GM08714 (cell line): ENCODE results near the gene LTBR.

Experiments
- H3K4me3 ChIP-seq: fragments of 200-500 bp; sonication (Bioruptor generic); 2 replicates; pipeline ENCODE4 v1.5.1; 2014; ENCODE audit warnings: mild to moderate bottlenecking, low read length, inconsistent platforms
- ZNF274 ChIP-seq: IDR thresholded peaks from 2 replicates; pipeline ENCODE4 v1.6.1; 2012; ENCODE audit warnings: mild to moderate bottlenecking, low read depth, low read length

LTBR gene

DNA sequence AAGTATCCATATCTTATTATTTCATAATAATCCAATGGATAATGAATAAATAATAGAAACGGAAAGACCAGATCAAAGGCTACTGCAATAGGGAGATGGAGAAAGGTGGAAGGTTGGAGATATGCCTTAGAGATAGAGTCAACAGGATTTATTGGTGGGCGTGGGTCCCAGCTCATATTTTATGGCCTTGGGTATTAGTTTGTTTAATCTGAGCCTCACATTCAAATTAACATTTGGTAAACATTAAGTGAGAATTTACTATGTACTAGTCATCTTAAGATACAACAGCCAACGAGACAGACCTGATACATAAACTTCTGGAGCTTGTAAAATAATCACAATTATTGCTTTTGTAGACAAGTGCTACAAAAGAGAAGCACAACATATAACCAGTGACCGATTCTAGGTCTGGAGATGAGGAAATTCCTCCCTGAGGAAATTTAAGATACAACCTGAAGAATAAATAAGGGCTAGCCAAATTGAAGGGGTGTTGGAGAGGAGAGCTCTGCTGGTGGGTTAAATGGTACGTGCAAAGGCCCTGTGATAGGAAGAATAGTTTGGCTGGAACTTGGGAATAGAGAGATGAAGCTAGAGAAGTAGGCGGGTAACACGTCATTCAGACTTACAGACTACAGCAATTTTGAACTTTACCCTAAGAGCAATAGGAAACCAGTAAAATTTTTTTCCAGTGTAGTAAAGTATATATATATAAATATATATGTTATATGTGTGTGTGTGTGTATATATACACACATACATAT, 16.1 kb downstream of the LTBR start:
- H3K4me3 ChIP-seq, result no peak overlapping the region
- no peak for TF ChIP-seq ZNF274

DNA sequence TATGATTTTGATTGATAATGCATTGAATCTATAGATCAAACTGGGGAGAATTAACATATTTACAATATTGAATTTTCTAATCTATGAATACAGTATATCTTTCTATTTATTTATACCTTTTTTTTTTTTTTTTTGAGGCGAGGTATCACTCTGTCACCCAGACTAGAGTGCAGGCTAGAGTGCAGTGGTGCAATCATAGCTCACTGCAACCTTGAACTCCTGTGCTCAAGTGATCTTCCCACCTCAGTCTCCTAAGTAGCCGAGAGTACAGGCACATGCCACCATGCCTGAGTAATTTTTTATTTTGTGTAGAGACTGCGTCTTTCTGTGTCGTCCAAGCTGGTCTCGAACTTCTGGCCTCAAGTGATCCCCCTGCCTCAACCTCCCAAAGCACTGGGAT, 20.4 kb downstream of the LTBR start:
- H3K4me3 ChIP-seq, result no peak overlapping the region
- TF ChIP-seq ZNF274, result no peak

DNA sequence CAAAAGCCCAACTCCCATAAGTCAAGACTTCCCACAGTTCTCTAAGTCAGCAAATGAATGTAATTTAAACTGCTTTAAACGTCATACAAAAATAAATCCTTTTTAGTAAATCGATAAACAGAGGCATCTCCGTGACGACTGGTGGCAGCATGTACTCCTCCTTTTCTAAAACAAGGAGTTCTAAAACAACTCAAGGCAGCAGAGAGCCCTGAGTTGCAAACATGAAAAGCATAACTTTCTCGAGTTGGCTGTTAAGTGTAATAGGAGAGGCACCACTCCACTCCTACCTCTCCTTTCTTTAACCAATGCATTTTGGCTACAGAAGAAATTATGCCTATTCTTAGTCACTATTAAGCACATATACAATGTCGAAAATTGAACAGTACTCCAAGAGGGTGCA, 22.0 kb downstream of the LTBR start:
- TF ChIP-seq ZNF274, result no peak

DNA sequence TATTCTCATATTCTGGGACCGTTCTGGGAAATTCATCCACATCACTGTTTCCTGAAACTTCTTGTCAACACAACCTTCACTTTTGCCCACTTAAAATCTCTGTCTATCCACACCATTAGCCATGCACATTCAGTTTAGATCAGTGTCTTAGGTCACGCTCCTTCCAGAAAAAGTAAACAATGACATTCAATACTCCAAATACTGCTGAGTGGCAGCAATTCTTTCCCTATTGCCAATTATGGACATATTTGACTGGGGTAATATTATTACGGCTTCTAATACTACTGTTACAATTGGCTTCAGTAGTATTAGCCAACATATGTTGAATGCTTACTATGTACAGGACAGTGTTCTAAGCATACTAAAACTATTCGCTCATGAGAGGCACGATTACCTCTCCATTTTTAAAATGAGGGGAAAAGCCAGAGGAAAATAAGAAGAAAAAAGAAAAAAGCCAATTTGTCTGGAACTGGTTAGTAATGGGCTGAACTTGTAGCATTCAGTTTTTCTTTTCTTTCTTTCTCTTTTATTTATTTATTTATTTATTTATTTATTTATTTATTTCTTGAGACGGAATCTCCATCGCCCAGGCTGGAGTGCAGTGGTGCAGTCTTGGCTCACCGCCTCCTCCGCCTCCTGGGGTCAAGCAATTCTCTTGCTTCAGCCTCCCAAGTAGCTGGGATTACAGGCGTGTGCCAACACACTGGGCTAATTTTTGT, 23.4 kb downstream of the LTBR start:
- no peak for TF ChIP-seq ZNF274
- H3K4me3 ChIP-seq, result no peak overlapping the region

More for the DNA sequence above, 22.0 kb downstream of the LTBR start:
- H3K4me3 ChIP-seq, result no peak overlapping the region

DNA sequence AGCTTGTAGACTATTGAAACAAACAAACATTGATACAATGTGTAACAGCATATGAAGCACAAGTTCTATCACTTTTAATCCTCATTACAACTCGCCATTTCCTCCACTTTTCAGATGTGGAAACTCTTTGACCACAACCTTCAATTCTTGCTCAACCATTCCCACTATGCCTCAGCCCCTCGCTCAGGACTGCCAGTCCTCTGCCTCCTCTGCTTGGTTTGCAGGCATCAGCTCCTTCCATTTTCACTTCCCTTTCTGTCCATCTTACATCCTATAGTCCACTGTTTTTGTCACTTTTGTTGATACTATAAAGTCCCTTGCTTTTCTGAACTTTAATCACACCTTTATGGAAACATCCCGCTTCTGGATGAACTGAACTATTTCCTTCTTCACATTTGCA, 32.6 kb downstream of the LTBR start:
- no peak for TF ChIP-seq ZNF274
- H3K4me3 ChIP-seq, result no peak overlapping the region

DNA sequence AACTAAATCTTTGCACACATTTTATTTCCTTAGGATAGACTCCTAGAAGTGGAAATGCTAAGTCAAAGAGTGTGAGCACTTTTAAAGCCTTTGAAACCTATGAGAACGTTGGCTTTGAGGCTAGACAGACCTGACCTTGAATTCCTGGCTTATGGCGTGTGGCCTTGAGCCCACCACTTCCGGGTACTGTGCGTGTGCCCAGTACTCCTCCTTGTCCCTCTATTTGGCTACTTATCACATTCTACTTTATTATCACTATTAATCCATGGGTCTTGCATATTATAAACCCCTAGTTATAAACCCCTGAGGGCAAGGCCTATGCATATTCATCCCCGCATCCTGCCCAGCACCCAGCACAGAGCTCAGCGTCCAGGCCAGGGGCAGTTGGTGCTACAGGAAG, 34.8 kb downstream of the LTBR start:
- H3K4me3 ChIP-seq, result no peak overlapping the region
- TF ChIP-seq ZNF274, result no peak

DNA sequence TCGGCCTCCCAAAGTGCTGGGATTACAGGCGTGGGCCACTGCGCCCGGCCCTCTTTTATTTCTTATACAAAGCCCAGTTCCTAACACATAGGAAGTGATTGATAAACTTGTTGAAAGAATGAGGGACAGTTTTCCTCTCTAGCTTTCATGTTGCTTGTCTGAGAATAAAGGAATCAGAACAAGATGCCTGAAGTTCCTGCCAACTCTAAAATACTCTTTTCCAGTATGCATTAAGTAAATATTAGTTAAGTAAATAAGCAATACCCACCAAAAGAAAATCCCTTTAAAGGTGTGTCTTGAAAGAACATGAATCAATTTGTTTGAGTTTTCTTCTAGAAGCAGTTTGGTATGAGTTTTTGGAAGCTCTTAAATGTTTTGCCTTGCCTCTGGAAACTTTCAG, 36.4 kb downstream of the LTBR start:
- no peak for TF ChIP-seq ZNF274
- no peak overlapping the region for H3K4me3 ChIP-seq

DNA sequence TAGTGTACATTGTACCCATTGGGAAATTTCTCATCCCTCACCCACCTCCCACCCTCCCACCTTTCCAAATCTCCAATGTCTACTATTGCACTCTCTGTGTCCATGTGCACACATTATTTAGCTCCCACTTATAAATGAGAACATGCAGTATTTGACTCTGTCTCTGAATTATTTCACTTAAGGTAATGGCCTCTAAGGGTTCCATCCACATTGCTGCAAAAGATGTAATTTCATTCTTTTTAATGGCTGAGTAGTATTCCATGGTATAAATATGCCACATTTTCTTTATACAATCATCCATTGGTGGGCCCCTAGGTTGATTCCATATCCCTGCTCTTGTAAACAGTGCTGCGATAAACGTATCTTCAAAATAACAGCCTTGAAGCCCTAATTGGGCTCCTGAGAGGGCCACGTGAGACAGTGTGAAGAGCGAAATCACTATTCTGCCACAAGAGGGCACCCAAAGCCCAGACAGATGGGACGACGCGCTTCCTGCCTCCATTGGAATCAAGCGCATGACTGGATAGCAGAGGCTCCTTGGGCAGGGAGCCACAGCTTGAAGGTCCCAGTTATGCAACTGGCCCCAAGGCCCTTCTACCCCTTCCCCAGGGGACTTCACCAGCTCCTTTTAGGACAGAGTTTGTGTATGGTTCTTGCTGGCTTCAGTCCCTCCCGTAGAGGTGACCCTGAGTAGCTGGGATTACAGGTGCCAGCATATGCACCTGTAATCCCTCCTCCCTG, 39.5 kb downstream of the LTBR start:
- TF ChIP-seq ZNF274, result no peak
- no peak overlapping the region for H3K4me3 ChIP-seq

DNA sequence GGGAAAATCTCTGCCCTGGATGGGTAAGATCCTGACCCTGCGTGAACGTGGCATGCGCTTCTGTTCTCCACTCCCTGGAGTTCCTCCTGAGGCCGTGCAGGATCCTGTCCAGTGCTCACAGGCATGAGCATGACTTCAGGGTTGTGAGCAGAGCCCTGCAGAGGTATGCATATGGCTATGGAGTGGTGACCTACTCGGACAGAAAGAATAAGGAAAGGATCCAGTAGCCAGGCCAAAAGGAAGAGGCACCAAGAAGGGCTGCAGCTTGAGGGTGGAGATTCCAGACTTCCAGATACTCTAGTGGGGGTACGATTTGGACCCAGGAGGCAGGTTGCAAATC, 40.0 kb downstream of the LTBR start:
- H3K4me3 ChIP-seq, result no peak overlapping the region
- TF ChIP-seq ZNF274, result no peak

DNA sequence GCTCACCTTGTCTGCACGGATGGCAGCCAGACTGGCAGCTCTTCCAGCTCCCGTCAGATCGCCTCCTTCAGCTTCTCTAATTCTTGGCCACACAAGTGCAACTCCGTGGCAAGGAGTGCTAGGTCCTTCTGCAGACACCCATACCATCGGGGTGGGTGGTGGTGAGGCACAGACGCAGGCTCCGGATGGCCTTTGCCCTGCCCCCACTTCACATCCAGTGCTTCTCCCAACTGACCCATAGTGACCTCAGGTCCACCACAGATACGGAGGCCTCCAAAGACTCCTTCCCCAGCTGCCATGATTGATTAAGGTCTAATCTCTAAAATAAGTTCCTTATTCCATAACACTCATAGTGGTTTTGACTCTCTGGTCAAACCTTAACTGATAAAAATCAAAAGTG, 40.9 kb downstream of the LTBR start:
- H3K4me3 ChIP-seq, result no peak overlapping the region
- TF ChIP-seq ZNF274, result no peak

DNA sequence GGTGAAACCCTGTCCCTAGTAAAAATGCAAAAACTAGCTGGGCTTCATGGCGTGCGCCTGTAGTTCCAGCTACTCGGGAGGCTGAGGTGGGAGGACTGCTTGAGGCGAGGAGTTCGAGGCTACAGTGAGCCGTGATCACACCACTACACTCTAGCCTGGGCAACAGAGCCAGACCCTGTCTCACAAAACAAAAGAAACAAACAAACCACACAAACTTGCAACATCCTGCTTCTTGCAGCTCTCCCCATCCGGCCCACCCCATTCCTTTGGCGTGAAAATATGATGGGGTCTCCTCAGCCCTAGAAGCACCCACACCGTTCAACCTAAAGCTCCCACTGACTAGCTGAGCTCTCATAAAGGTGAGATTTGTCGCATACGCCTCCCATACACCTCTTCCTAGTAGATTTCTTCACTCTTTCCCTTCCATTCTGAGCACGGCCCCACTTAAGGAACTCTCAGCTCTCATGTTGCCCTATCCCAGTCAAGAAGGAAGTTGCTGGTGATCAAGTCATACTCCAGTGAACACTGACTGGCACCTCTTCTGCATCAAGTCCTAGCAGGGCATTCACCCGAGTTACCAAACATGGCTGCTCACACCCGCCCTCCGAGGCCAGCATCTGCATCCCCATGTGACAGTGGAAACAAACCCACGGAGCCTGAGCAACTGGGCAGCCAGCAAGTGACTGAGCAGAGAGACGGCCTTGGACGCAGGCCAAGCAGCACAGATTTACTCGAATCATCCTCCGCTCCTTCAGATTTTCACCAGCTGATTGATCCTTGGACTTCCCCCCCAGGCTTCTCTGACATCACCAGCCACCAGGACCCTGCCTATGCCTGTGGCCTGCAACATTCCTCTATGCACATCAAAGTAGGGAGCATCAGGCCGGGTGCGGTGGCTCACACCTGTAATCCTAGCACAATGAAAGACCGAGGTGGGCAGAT, 41.9 kb downstream of the LTBR start:
- TF ChIP-seq ZNF274, result no peak
- no peak overlapping the region for H3K4me3 ChIP-seq

DNA sequence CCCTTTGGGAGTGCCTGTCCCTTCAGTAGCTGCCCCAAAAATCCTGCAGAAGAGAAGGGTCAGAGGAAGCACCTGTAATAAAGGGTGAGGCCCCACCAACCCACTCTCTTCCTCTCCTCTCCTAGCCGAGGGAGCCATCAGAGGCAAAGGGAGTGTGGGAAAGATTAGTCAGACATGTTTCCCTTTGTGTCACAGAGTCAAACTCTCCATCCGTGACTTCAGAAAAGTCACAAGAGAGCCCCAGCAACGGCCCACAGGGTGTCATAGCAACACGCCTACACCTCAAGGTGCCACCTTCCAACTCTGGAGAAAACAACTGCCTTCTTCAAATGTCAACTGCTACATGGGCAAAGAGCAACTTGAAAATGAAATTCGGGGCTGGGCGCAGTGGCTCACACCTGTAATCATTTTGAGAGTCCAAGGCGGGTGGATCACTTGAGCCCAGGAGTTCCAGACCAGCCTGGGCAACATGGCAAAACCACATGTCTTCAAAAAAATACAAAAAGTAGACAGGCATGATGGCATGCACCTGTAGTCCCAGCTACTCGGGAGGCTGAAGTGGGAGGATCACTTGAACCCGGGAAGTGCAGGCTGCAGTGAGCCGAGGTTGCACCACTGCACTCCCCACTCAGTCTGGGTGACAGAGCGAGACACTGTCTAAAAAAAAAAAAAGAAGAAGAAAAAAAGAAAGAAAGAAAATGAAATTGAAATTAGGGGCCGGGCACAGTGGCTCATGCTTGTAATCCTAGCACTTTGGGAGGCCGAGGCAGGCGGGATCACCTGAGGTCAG, 43.1 kb downstream of the LTBR start:
- peak overlapping the region; percentile 23; the same call in 1 of the 2 replicates for H3K4me3 ChIP-seq
- no peak for TF ChIP-seq ZNF274

DNA sequence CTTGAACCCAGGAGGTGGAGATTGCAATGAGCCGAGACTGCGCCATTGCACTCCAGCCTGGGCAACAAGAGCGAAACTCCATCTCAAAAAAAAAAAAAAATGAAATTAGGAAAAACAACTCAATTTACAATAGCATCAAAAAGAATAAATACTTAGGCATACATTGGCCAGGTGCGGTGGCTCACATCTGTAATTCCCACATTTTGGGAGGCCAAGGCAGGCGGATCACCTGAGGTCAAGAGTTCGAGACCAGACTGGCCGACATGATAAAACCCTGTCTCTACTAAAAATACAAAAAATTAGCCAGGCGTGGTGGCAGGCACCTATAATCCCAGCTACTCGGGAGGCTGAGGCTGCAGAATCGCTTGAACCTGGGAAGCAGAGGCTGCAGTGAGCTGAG, 43.8 kb downstream of the LTBR start:
- peak overlapping the region; percentile 23; the same call in 1 of the 2 replicates for H3K4me3 ChIP-seq
